Measurements from ENCODE around the gene TGDS.
A peak's percentile ranks its signal among the peaks of the same experiment; 100 is the strongest.

The TGDS gene

DNA sequence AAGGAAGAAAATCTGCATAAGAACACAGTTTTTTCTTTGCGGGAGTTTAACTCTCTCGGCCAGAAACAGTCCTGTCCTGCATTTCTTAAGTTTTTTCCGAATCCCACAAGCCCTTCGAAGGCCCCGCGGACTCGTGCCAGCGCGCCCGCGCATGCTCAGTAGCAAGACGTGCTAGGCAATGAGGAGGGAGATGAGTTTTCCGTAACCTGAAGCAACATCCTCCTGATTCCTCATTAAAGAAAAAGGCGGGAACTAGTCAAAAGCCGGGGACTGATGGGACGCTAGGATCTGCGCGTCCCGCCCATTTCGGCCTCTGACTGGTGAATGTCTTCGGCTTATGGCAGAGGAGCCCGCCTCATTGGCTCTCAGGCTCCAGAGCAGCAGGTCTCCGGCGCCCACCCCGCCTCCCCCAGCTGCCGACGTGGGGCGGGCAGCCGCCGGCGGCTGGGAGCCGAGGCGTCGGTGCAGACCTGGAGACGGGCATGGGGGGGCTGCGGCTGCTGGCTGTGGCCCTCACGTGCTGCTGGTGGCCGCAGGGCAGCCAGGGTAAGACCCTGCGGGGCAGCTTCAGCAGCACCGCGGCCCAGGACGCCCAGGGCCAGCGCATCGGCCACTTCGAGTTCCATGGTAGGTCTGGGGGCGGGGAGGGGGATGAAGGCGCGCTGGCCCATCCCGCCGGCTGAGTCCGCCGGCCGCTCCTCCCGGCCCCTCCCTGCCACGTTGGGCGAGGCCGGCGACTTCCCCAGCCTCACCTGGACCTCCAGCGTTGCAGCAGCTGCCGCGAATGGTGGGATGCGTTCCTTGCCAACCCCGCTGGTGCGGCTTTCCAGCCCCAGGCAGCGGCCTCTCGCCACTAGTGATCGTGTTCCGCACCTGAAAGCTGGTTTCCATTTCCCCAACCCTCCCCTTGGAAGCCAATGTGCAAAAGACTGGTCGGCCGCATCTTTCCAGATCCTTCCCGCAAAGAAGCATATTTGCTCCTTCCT, 5.8 kb upstream of the TGDS start, which contains the start of gene GPR180:
TSS of gene GPR180 (plus strand) at position 412 of the 986 bp plus-strand sequence. CDS start at position 483, 71 bp downstream.
- peak; percentile 94 for DNase-seq (ENCODE audit: low spot score)

DNA sequence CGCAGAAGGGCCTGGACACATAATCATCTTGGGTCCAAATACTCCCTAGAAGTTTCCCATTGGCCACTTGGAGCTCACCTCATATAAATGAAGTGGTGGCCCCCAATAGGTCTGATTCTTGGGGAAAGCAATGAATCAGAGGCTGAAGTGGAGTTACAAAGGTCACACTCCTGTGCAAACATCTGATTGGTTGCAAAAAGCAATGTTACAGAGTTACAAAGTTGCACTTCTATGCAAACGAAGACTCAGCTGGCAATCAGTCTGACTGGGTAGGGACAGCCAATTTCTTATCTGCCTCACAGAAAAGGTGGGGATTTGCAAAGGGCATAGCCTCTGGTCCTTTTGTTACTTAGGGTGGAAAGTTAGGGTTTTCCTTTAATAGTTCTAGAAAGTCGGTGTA, 3.9 kb upstream of the TGDS start:
- DNase-seq (ENCODE audit: low spot score): no peak

DNA sequence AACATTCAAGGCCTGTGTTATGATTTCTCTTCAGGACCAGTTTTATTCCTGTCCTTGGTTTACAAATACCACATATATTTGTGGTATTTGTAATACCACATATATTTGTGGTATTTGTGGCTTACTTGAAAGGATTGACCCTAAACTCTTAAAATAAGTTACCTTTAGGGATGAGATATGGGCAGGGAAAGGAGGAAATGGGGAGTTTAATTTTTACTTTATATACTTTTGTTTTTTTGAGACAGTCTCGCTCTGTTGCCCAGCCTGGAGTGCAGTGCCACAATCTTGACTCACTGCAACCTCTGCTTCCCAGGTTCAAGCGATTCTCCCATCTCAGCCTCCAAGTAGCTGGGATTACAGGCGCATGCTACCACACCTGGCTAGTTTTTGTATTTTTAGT, 2.3 kb upstream of the TGDS start:
- DNase-seq (ENCODE audit: low spot score): no peak

DNA sequence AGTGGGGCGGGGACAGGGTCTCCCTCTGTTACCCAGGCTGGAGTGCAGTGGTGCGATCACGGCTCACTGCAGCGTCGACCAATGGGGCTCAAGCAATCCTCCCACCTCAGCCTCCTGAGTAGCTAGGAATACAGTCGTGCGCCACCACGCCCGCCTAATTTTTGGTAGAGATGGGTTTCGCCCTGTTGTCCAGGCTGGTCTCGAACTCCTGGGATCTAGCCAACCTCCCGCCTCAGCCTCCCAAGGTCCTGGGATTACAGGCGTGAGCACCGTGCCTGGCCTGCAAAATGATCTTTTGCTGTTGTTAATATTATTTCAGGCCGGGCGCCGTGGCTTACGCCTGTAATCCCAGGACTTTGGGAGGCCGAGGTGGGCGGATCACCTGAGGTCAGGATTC, 621 bp upstream of the TGDS start:
- DNase-seq (ENCODE audit: low spot score): no peak

DNA sequence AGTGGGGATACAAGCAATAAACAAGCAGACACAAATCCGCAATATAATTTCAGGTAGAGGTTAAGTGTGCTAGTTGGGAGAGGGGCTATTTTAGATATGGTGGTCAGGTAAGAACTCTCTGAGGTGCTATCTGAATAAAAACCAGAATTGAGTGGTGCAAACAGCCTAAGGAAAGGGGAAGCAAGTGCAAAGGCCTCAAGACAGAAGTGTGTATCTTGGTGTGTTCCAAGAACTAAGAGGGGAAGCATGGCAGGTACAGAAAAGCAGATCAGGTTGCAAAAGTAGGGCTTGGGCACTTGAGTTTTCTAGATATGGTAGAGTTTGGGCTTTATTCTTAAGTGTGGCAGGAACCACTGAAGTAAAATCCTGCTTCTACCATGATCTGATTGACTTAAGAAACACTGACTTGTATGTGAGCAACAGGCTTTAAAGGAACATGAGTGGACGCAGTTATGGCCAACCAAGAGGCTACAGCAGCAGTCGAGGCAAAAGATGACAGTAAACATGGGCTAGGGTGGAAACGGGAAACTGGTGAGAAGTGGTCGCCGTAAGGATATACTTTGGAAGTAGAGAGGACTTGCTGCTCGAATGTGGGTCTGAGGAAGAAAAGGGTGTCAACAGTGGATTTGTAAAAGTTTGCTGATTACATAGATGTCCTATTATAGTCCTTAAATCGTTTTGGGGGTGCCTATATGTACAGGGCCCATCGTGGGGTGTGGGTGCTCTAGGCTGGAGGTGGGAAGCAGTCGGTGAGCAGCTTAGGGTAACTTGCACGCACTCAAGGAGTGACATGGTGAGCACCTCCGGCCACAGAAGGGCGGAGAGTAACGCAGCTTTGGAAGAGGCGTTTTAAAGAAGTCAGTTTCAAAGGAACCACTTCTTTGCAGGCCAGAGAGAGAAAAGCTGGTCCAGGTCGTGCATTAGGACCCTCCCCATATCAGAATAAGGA, 677 bp downstream of the TGDS start:
- DNase-seq (ENCODE audit: low spot score): peak; percentile 24

DNA sequence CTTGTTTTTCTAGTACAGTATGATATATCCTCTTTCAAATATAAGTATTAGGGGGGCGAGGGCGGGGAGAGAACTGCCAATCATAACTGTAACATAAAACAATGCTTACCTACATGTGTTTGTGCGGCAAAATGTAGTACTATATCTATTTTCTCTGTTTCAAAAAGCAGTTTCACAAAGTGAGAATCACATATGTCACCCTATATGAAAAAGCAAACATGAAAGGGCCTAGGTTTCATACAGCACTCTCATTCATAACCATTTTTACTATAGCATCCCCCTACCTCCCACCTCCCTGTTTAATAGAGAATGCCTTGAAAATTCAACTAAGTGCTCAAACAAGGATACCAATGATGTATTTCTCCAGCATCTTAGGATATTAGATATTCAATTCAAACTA, 5.2 kb downstream of the TGDS start:
- DNase-seq (ENCODE audit: low spot score): no peak

DNA sequence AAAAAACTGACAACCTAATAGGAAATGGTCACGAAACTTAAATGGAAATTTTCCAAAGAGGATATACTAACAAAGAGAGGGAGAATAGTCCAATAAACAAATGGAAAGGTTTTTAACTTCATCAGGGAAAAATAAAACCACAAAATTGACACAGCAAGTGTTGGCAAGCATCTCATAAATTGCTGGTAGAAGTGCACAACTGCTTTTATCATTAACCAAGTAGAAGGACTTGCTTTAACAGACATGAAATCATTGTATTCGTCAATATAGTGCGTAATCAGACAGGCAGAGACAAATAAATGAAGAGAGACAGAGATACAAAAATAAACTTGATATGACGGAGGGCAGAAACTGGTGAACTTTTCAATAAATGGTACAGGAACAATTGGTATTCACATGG, 7.4 kb downstream of the TGDS start:
- DNase-seq (ENCODE audit: low spot score): no peak

DNA sequence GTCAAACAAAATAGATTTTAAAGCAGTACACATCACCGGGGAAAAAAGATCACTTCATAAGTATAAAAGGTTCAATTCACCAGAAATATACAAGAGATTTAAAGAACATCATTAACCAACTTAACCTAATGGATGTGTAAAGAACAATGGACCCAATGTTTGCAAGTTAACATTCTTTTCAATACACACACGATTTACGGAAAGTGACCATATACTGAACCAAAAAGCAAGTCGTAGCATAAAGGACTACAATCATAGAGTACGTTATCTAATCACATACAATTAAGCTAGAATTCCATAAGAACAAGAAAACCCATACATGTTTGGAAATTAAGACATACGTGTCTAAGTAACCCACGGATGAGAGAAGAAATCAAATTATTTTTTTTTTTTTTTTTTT, 9.6 kb downstream of the TGDS start:
- DNase-seq (ENCODE audit: low spot score): no peak

DNA sequence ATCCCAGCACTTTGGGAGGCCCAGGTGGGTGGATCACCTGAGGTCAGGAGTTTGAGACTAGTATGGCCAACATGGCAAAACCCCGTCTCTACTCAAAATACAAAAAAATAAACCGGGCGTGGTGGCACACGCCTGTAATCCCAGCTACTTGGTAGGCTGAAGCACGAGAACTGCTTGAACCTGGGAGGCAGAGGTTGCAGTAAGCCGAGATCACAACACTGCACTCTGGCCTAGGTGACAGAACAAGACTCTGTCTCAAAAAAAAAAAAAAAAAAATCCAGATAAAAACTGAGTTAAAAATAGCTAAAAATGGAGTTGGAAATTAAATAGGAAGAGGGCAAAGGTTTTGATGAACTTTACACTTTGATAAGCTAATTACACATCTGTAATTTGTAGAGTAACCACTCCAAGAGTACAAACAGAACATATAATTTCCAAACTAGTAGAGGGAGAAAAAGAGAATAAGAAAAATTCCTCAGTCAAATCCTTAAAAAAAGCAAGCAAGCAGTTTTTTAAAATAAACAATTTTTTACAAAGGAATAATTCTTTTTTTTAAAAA, 10.3 kb downstream of the TGDS start:
- DNase-seq (ENCODE audit: low spot score): no peak

DNA sequence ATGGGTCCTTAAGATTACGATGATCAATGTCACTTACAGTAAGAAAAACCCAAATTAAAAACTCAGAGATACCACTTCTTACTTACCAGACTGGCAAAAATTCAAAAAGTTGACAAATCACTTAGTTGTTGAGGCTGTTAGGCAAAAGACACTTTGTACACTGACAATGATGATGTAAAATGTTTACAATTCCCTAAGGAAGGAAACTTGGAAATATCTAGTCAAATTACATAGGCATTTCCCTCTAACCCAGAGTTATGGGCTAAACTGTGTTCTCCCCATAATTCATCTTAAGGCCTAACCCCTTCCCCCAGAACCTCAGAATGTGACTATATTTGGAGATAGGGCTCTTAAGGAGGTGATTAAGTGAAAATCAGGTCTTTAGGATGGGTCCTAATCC, 12.0 kb downstream of the TGDS start:
- DNase-seq (ENCODE audit: low spot score): no peak

DNA sequence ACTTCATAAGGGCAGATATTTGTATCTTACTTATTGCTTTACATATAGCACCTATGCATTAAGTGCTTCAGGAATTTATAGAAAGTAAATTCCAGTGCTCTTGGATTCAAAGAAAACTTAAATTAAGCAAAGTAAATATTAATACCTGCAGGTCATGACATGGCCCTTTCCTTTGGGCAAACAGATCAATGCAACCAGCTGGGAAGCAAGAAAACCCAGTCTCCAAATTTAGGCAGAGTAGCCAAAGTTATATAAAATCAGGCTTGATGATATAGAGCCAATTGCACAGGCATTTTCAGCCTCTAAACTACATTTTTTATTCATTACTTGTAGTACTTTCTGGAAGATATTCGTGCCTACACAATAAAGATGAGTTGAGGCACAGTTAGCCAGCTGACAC, 16.9 kb downstream of the TGDS start:
- DNase-seq (ENCODE audit: low spot score): no peak

DNA sequence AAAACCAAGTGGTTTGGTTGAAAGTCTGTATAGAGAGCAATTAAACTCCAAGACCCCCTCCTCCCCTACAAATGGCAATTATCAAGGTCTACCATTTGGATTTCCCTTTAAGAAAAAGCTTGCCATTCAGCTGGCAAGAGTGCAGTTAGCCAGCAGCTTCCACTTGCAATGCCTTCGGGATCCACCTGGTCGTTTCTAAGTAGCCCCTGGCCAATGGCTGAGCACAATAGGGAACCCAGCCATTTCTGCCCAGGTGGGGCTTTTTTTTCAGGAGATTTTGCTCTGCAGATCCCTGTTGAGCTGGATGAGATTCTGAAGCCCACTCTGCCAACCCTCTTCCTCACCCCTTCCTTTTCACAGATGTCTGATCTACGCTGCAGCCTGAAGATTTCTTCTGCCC, 26.3 kb downstream of the TGDS start:
- no peak for DNase-seq (ENCODE audit: low spot score)

DNA sequence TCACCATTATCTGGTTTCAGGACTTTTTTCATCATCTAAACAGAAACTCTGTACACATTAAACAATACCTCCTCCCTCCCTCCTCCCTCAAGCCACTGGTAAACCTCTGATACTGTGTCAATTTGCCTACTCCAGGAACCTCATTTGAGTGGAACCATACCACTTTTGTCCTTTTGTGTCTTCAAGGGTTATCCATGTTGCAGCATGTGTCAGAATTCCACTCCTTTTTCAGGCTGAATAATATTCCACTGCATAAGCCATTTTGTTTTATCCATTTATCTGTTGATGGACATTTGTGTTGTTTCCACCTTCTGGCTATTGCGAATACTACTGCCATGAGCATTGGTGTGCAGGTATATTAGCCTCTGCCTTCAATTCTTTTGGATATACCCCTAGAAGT, 27.5 kb downstream of the TGDS start:
- DNase-seq (ENCODE audit: low spot score): no peak

DNA sequence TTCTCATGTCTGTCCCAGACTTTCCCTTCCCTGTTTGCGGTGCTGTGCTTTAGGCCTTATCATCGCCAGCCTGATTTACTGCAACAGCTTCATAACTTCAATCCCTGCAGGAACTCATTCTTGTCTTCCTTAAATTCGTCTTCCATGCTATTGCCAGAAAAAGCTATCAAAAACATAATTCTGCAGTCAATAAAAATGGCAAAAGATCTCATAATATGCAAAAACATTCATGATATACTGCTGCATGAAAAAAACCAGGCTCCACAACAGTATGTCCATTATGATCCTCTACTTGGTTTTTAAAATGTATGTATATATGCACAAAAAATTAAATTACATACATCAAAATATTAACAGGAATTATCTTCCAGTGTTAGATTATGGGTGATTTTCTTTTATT, 28.4 kb downstream of the TGDS start:
- no peak for DNase-seq (ENCODE audit: low spot score)

DNA sequence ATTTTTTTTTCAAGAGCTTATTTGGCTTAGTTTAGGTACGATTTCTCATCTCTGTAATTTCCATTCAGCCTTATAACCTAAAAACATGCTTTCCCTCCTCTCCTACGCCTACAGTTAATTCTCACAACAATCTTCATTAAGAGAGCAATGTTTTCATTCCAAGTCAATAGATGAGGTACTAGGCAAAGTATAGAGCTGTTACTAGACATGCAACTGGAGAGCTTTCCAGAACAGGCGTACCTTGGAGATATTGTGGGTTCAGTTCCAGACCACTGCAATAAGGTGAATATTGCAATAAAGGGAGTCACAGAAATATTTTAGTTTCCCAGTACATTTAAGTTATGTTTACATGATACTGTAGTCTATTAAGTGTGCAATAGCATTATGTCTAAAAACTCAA, 34.8 kb downstream of the TGDS start:
- DNase-seq (ENCODE audit: low spot score): no peak

DNA sequence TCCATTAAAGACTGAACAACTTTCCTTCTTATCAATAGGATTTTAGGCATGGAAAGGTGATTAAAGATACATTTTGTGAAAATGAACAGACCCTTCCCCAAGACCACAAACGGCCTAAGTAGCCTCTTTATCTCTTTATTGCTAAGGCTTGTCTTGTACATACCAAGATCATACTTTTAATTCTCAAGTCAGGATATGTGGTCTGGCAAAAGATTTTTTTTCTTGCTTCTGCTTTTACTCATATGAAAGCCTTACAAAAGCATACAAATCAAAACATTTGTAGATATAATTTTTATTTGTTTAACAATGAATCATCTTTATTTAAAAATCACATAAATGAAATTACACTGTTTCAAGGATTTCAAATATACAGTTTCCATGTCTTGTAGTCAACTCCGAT, 35.8 kb downstream of the TGDS start:
- no peak for DNase-seq (ENCODE audit: low spot score)

DNA sequence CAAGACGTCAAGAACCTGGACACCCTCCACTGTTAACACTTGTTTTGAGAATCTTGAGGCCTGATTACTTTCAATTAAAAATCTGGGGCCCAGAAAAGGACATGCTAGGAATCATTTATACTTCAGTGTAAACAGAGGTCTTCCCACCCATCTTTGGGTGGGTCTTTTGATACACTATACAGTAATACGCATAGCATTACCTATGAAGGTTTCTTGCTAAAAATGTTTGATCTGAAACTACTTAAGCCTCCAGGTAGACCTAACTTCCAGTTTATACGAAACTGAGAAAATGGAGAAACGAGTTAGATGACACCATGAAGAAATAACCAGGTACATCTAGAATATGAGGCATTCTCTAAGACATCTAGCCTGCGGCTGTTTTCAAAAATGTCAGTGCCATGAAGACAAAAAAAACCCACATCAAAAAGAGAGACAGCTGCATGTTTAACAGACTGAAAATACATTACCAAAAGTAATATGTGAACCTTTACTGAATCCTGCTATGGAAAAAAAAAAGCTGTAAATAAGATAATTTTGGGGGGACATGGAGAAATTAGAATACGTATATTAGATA, 36.6 kb downstream of the TGDS start:
- DNase-seq (ENCODE audit: low spot score): no peak

DNA sequence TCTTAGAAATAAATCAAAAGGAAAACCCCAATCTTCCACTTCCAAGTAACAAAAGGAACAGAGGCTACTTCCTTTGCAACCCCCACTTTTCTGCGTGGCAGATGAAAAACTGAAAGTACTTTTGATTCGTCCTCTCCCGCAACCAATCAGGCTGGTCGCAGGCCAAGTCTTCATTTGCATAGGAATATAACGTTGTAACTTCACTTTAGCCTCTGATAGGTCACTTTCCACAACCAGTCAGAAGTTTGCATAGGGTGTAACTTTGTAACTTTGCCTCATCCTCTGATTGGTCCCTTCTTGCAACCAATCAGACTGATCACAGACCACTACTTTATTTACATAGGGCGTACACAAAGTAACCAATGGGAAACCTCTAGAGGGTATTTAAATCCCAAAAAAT, 37.2 kb downstream of the TGDS start:
- DNase-seq (ENCODE audit: low spot score): peak; percentile 27

DNA sequence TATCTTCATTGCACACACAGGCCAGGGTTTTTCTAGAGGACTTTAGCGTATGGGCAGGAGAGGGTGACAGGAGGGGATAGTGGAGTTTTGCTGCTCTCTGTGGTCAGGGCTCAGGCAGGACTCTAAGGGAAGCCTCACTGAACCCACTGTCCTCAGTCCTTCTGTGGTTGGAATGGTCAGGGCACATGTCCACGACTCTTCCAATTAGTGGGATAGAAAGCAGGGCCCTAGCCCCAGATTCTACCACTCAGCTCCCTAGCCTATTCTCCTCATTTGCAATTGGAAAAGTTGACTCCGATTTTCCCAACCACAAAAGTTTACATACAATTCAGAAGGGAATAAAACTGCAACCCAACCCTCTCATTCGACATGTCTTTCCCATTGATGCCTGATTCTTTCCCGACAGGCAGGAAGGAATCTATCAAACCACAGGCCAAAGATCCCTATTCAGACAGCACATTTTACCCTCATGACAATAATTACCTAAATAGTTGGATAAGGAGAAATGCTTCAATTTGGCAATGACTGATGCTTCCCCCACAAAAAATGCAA, 38.2 kb downstream of the TGDS start:
- no peak for DNase-seq (ENCODE audit: low spot score)

DNA sequence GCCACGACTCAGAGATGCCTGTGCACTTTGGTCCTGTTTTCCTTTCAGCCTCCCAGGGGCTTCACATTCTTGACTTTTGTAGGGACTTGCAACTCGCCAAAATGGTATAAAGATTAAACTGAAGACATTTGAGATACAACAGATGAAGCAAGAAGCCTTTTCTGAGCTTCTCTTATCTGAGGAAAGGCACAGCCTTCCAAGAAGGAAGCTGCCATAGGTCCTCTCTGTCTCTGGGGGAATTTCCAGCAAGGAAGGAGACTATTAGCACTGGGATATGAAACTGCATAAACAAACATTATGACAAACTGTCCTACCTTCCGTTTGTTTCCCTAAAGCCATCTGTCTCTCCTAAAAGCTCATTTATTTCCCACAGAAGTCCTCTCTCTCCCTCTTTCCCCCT, 39.3 kb downstream of the TGDS start:
- DNase-seq (ENCODE audit: low spot score): no peak

DNA sequence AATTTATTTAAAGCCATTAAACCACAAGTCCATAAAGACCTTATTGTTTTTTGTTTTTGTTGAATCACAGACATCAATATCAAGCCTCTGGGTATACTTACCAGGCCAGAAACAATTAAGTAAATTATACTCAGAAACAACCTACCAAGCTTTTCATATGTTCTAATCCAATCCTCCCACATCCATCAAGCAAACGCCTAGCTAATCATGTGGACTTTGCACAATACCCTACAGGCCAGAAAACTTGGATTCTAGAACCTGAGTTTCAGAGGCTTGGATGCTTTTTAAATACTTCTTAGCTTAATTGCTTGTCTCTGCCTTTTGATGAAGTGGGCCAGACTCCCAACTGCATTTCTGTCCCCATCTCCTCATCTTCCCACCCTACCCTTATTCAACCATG, 39.9 kb downstream of the TGDS start:
- DNase-seq (ENCODE audit: low spot score): no peak

DNA sequence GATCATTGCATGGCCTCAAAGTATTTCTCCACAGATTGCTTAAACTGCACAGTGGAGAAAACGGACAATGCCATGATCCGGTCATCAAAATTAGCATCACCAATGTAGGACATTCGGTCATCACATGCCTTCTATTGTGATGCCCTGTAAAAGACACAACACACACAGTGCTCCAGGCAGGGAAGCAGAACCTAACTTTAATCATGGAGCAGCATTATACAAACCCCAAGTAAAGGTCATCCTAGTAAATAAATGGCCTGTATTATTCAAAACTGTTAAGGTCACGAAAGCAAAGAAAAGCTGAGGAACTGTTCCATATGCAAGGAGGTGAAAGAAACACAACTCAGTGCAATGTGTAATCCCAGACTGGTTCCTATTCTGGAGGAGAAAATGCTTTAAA, 42.2 kb downstream of the TGDS start:
- DNase-seq (ENCODE audit: low spot score): no peak
